GM12865 (cell line): ENCODE data around the gene CARMIL1.
"Not testable (repeated sequence)": the region's sequence is repeated elsewhere in the genome, so short reads cannot be mapped to it uniquely, and the experiment has no call there.

Experiments
- DNase-seq: peaks from one replicate; pipeline ENCODE4 v3.0.0; 2010; ENCODE audit warnings: low read depth
- H3K4me3 ChIP-seq: 2 replicates; pipeline ENCODE4 v1.5.1; 2011; ENCODE audit warnings: mild to moderate bottlenecking, low read depth, low read length, control low read depth
- CTCF ChIP-seq: IDR thresholded peaks from 2 replicates; pipeline ENCODE4 v1.5.1; 2011; ENCODE audit warnings: low read length, control low read depth, low read depth, inconsistent platforms; ENCODE audit not compliant: insufficient read depth; ENCODE audit errors: missing control alignments

Gene CARMIL1

DNA sequence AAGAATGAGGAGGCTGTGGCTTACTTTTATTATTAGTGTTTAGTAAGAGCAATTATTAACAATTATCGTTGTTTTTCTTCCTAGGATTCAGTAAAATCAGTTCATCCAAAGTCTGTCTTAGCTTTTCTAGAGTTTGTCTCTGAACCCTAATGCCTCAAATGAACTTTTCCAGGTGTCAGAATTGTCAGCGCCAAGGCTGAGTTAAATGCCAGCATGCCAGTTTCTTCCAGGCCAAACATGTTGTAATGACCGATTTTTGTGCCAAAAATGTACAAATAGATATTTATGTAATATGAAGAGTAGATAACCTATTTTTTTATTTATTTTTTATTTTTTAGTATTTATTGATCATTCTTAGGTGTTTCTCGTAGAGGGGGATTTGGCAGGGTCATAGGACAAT is 306.1 kb downstream of the CARMIL1 start:
- no peak overlapping the region for H3K4me3 ChIP-seq
- no peak for DNase-seq
- TF ChIP-seq CTCF: no peak

DNA sequence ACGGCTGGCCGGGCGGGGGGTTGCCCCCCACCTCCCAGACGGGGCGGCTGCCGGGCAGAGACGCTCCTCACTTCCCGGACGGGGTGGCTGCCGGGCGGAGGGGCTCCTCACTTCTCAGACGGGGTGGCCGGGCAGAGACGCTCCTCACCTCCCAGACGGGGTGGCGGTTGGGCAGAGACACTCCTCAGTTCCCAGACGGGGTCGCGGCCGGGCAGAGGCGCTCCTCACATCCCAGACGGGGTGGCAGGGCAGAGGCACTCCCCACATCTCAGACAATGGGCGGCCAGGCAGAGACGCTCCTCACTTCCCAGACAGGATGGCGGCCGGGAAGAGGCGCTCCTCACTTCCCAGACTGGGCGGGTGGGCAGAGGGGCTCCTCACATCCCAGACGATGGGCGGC is 306.9 kb downstream of the CARMIL1 start:
- DNase-seq, H3K4me3 ChIP-seq: not testable (repeated sequence)

GRCh38 chr6:25586927-25587326 is 307.8 kb downstream of the CARMIL1 start:
- DNase-seq: no peak
- no peak overlapping the region for H3K4me3 ChIP-seq
- no peak for TF ChIP-seq CTCF

GRCh38 chr6:25590986-25591385 is 311.8 kb downstream of the CARMIL1 start:
- no peak for DNase-seq
- no peak overlapping the region for H3K4me3 ChIP-seq
- TF ChIP-seq CTCF: no peak

- DNase-seq: no peak
- H3K4me3 ChIP-seq: no peak overlapping the region
- TF ChIP-seq CTCF: no peak
These were observed 318.0 kb downstream of the CARMIL1 start for GRCh38 chr6:25596928-25597818.

- no peak overlapping the region for H3K4me3 ChIP-seq
- TF ChIP-seq CTCF: no peak
- no peak for DNase-seq
These were observed 320.4 kb downstream of the CARMIL1 start for GRCh38 chr6:25599516-25600085.

DNA sequence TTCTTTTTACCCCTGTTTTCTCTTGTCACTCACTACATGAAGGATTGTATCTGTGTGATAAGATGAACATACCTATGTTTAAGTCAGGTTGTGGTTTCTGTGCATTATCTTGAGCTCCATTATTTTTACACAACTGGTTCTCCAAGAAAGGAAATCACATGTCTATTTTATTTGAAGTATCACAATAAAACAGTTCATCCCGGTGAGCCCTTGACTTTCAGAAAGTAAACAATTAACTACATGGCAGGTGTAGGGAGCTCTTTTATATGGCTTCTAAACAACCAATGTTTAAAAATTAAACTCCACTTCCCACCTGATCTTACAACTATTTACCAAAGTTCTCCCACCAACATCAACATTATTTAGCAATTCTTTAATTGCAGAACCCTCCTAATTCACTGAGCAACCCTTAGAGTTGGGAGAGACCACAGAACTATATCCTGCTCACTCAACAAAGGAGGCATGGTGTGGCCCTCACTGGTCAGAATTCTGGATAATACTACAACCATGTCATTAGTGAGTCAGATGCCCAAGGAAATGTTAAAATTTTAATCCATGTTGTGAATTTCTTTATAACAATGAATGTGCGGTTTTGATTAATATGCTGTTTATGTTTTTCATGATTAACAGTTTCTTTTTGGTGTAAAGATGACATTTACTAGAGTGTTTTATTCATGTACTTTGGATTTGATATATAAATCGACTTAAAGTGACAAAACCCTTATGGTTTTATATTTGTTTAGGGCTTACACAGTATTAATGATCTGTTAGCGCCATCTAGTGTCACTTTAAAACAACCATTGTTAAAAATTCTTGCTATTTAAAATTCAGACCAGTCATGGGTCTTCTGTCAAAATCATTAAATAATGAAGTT is 322.9 kb downstream of the CARMIL1 start:
- DNase-seq: peak; percentile 59
- no peak overlapping the region for H3K4me3 ChIP-seq
- peak; percentile 36 for TF ChIP-seq CTCF
